Caco-2 (cell line): ENCODE measurements around the gene SENP7. TPM values are rescaled to one million over a fixed set of nuclear protein-coding genes. Genes with fewer than 3 reads are reported as not detected.

ENCODE experiments used
- BruUV-seq: library from RNA; stranded (reverse); fragments of 400-500 nt; replicated peaks from 2 replicates; lab custom pipeline; 2021; lab: Mats Ljungman, UMichigan
- CTCF ChIA-PET: fragments of 300-600 bp; sonication (Branson Sonifier 250); formaldehyde crosslinking; loops from one replicate; lab custom pipeline; 2022; ENCODE audit warnings: antibody characterized with exemption; lab: Charles Lee
- POLR2A ChIA-PET: fragments of 300-600 bp; sonication (Branson Sonifier 250); formaldehyde crosslinking; loops from one replicate; lab custom pipeline; 2022; ENCODE audit warnings: antibody characterized with exemption; lab: Charles Lee
- DNase-seq, 2 experiments: peaks; one replicate each; pipeline versions ENCODE4 v3.0.0 to v3.0.0-alpha.2; 2020 to 2022
- H3K27me3 ChIP-seq: replicated peaks from 2 replicates; pipeline ENCODE4 v1.6.0; 2011; ENCODE audit warnings: low read length; ENCODE audit not compliant: control insufficient read depth, insufficient read depth
- H3K36me3 ChIP-seq: 2 replicates; pipeline ENCODE4 v1.5.1; 2011; ENCODE audit warnings: low read length; ENCODE audit not compliant: control insufficient read depth, insufficient read depth
- H3K4me1 ChIP-seq: fragments of 250-450 bp; sonication (Bioruptor Pico); 2 replicates; pipeline ENCODE4 v1.5.1; 2020; ENCODE audit warnings: mild to moderate bottlenecking
- H3K4me3 ChIP-seq: 2 replicates; pipeline ENCODE4 v1.5.1; 2011; ENCODE audit warnings: low read depth, mild to moderate bottlenecking, control low read depth, low read length
- H3K9me3 ChIP-seq: fragments of 250-450 bp; sonication (Bioruptor Pico); 2 replicates; pipeline ENCODE4 v1.5.1; 2020; ENCODE audit warnings: mild to moderate bottlenecking, moderate library complexity
- H3K27ac Mint-ChIP-seq: one replicate; pipeline ENCODE4 v1.8.0; 2022; ENCODE audit warnings: mixed read lengths; ENCODE audit not compliant: unreplicated experiment
- H3K27me3 Mint-ChIP-seq: one replicate; pipeline ENCODE4 v1.8.0; 2022; ENCODE audit warnings: mixed read lengths; ENCODE audit not compliant: insufficient read depth, unreplicated experiment
- H3K36me3 Mint-ChIP-seq: one replicate; pipeline ENCODE4 v1.8.0; 2022; ENCODE audit warnings: mild to moderate bottlenecking, mixed read lengths; ENCODE audit not compliant: insufficient read depth, unreplicated experiment
- H3K4me1 Mint-ChIP-seq: one replicate; pipeline ENCODE4 v1.8.0; 2022; ENCODE audit warnings: low read depth, mixed read lengths; ENCODE audit not compliant: unreplicated experiment
- H3K4me3 Mint-ChIP-seq: one replicate; pipeline ENCODE4 v1.8.0; 2022; ENCODE audit warnings: mild to moderate bottlenecking, moderate library complexity, mixed read lengths; ENCODE audit not compliant: unreplicated experiment
- H3K9me3 Mint-ChIP-seq: one replicate; pipeline ENCODE4 v1.8.0; 2022; ENCODE audit warnings: mixed read lengths; ENCODE audit not compliant: unreplicated experiment
- intact Hi-C: fragments of 100-400 bp; cut with micrococcal nuclease; formaldehyde crosslinking; loops from one replicate; pipeline ENCODE4 v1.10.0; 2022; ENCODE audit not compliant: unreplicated experiment
- total RNA-seq: library from RNA; stranded (reverse); gene quantifications from 2 replicates; pipeline ENCODE4 v1.2.3, GENCODE V29; 2022
- TF ChIP-seq, protein P1 (sequence below), 2 experiments: fragments of 200-600 bp in 1 of 2; IDR thresholded peaks; 1 replicate in 1 of 2; 2 replicates in 1 of 2; pipeline versions ENCODE4 v1.5.1 to v1.8.0; 2011 to 2022; ENCODE audit warnings: antibody characterized with exemption in 1 of 2, control low read depth in 1 of 2, inconsistent platforms in 1 of 2, low read depth in 1 of 2, low read length in 1 of 2, mild to moderate bottlenecking in 1 of 2, moderate library complexity in 1 of 2; ENCODE audit not compliant: insufficient read depth in 1 of 2, severe bottlenecking in 1 of 2, unreplicated experiment in 1 of 2

SENP7 gene
- total RNA-seq, 1 experiment from 2014 or later: 8.5 TPM

DNA sequence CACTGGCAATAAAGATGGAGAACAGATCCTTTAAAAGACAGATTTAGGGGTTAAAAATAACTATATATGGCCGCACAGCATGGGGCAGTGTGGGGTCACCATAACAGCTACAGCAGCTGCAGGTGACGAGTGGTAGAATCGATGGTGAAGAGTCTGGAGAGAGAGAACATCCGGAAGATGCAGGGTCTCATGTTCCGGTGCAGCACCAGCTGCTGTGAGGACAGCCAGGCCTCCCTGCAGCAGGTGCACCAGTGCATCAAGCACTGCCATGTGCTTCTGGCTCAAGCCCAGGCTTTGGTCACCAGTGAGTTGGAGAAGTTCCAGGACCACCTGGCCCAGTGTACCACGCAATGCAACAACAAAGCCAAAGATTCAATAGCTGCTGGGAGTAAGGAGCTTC, 98.9 kb downstream of the SENP7 start:
- H3K9me3 Mint-ChIP-seq: peaks cover 5% of the 10 kb centered on the region
- H3K4me3 ChIP-seq: no peak overlapping the region
- H3K4me1 ChIP-seq: no peaks in the 10 kb centered on the region
- ChIA-PET POLR2A (no interaction called here), CTCF (no interaction called here)
- TF ChIP-seq, protein P1, sequence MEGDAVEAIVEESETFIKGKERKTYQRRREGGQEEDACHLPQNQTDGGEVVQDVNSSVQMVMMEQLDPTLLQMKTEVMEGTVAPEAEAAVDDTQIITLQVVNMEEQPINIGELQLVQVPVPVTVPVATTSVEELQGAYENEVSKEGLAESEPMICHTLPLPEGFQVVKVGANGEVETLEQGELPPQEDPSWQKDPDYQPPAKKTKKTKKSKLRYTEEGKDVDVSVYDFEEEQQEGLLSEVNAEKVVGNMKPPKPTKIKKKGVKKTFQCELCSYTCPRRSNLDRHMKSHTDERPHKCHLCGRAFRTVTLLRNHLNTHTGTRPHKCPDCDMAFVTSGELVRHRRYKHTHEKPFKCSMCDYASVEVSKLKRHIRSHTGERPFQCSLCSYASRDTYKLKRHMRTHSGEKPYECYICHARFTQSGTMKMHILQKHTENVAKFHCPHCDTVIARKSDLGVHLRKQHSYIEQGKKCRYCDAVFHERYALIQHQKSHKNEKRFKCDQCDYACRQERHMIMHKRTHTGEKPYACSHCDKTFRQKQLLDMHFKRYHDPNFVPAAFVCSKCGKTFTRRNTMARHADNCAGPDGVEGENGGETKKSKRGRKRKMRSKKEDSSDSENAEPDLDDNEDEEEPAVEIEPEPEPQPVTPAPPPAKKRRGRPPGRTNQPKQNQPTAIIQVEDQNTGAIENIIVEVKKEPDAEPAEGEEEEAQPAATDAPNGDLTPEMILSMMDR (IDR thresholded peaks at IDR 0.05; ENCODE audit: insufficient read depth in 1 of 2, low read depth in 1 of 2, low read length in 1 of 2, severe bottlenecking in 1 of 2, unreplicated experiment in 1 of 2): no peak
- H3K36me3 ChIP-seq: no peaks in the 10 kb centered on the region
- BruUV-seq: no TSS peak
- no peaks in the 10 kb centered on the region for H3K9me3 ChIP-seq
- H3K27me3 ChIP-seq: no peaks in the 10 kb centered on the region
- no peak for DNase-seq
- H3K4me3 Mint-ChIP-seq: no peak overlapping the region
- no peak overlapping the region for H3K27ac Mint-ChIP-seq
- intact Hi-C loops: no loop called here
- no peaks in the 10 kb centered on the region for H3K4me1 Mint-ChIP-seq
- H3K36me3 Mint-ChIP-seq: no peaks in the 10 kb centered on the region
- H3K27me3 Mint-ChIP-seq: no peaks in the 10 kb centered on the region

DNA sequence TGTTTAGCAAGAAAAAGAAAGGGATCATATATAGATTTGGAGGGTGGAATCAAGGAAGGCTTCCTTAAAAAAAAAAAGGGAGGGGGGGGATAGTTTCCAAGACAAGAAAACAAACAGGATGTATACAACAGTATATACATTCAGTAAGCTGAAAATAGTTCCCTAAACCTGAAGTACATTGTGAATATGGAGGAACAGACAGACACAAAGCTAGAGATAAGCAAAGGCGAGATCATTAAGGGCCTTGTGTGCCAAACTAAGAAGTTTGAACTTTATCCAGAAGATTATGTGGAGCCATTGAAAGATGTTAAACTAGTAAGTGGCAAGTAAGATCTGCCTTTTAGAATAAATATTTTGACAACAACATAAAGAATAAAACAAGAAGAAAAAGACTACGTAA, 99.4 kb downstream of the SENP7 start:
- TF ChIP-seq, protein P1 (IDR thresholded peaks at IDR 0.05; ENCODE audit: insufficient read depth in 1 of 2, low read depth in 1 of 2, low read length in 1 of 2, severe bottlenecking in 1 of 2, unreplicated experiment in 1 of 2): no peak
- no peak overlapping the region for H3K4me3 ChIP-seq
- DNase-seq: no peak
- H3K4me1 ChIP-seq: no peaks in the 10 kb centered on the region
- H3K9me3 ChIP-seq: no peaks in the 10 kb centered on the region
- Mint-ChIP-seq H3K27me3 (no peaks in the 10 kb centered on the region), H3K36me3 (no peaks in the 10 kb centered on the region), H3K4me1 (no peaks in the 10 kb centered on the region), H3K27ac (no peak overlapping the region), H3K9me3 (peaks cover 9% of the 10 kb centered on the region), H3K4me3 (no peak overlapping the region)
- CTCF ChIA-PET: no interaction called here
- BruUV-seq: no TSS peak
- no peaks in the 10 kb centered on the region for H3K36me3 ChIP-seq
- intact Hi-C loops: no loop called here
- H3K27me3 ChIP-seq: no peaks in the 10 kb centered on the region
- POLR2A ChIA-PET: no interaction called here

DNA sequence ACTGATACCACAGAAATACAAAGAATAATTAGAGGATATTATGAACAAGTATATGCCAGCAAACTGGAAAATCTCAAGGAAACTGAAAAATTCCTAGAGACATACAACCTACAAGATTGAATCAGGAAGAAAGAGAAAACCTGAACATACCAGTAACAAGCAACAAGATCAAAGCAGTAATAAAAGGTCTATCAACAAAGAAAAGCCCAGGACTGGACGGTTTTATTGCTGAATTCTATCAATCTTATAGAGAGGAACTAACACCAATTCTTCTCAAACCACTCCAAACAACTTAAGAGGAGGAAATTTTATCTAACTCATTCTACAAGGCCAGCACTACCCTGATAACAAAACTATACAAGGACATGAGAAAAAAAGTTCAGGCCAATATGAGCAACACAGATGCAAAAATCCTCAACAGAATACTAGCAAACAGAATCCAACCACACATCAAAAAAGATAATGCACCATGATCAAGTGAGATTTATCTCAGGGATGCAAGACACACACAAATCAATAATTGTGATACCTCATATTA, 121.5 kb downstream of the SENP7 start:
- Mint-ChIP-seq H3K4me3 (no peak overlapping the region), H3K36me3 (no peaks in the 10 kb centered on the region), H3K27ac (no peak overlapping the region), H3K27me3 (no peaks in the 10 kb centered on the region), H3K9me3 (no peaks in the 10 kb centered on the region), H3K4me1 (no peaks in the 10 kb centered on the region)
- no TSS peak for BruUV-seq
- CTCF ChIA-PET: no interaction called here
- no peaks in the 10 kb centered on the region for H3K27me3 ChIP-seq
- TF ChIP-seq, protein P1 (IDR thresholded peaks at IDR 0.05; ENCODE audit: insufficient read depth in 1 of 2, low read depth in 1 of 2, low read length in 1 of 2, severe bottlenecking in 1 of 2, unreplicated experiment in 1 of 2): no peak
- H3K4me3 ChIP-seq: no peak overlapping the region
- no peaks in the 10 kb centered on the region for H3K36me3 ChIP-seq
- no peaks in the 10 kb centered on the region for H3K4me1 ChIP-seq
- H3K9me3 ChIP-seq: peaks cover 5% of the 10 kb centered on the region
- DNase-seq: no peak
- POLR2A ChIA-PET: no interaction called here
- intact Hi-C loops: no loop called here
